ENCODE results near the gene TRIM24. TPM values are rescaled to one million over a fixed set of nuclear protein-coding genes. Genes with fewer than 3 reads are reported as not detected.

Gene TRIM24
- total and polyA plus RNA-seq, 3 donors from 2014 or later, result 38.7 to 63.2 (median 55.9) TPM

- TF ChIP-seq POLR2A (IDR thresholded peaks at IDR 0.05) (no peak), CTCF (IDR thresholded peaks at IDR 0.05) (no peak)
- WGBS, 2 donors, result 74 to 92% methylated on average over 3 of the region's 3 CpGs
- H3K27me3 ChIP-seq, result no peaks in the 10 kb centered on the region
- H3K4me3 ChIP-seq, result no peak overlapping the region
- no peaks in the 10 kb centered on the region for H3K9me3 ChIP-seq
- H3K27ac ChIP-seq, result no peak overlapping the region
- H3K36me3 ChIP-seq (ENCODE audit: low read depth, missing control alignments), result no peaks in the 10 kb centered on the region
- intact Hi-C loops (cut with DNase I; ENCODE audit: low total_unique reads), result no loop called here
- DNase-seq, result no peak
- no peaks in the 10 kb centered on the region for H3K4me1 ChIP-seq
Measured at GRCh38 chr7:138455609-138456008, 4.5 kb upstream of the TRIM24 start.

GRCh38 chr7:138456220-138456619 is 3.8 kb upstream of the TRIM24 start:
- Histone ChIP-seq H3K27ac (no peak overlapping the region), H3K9me3 (no peaks in the 10 kb centered on the region), H3K4me3 (no peak overlapping the region), H3K36me3 (ENCODE audit: low read depth, missing control alignments) (no peaks in the 10 kb centered on the region), H3K4me1 (no peaks in the 10 kb centered on the region), H3K27me3 (no peaks in the 10 kb centered on the region)
- TF ChIP-seq CTCF (IDR thresholded peaks at IDR 0.05) (no peak), POLR2A (IDR thresholded peaks at IDR 0.05) (no peak)
- 88 to 90% methylated on average over 4 of the region's 4 CpGs for WGBS, 2 donors
- intact Hi-C loops (cut with DNase I; ENCODE audit: low total_unique reads), result no loop called here
- DNase-seq, result no peak

DNA sequence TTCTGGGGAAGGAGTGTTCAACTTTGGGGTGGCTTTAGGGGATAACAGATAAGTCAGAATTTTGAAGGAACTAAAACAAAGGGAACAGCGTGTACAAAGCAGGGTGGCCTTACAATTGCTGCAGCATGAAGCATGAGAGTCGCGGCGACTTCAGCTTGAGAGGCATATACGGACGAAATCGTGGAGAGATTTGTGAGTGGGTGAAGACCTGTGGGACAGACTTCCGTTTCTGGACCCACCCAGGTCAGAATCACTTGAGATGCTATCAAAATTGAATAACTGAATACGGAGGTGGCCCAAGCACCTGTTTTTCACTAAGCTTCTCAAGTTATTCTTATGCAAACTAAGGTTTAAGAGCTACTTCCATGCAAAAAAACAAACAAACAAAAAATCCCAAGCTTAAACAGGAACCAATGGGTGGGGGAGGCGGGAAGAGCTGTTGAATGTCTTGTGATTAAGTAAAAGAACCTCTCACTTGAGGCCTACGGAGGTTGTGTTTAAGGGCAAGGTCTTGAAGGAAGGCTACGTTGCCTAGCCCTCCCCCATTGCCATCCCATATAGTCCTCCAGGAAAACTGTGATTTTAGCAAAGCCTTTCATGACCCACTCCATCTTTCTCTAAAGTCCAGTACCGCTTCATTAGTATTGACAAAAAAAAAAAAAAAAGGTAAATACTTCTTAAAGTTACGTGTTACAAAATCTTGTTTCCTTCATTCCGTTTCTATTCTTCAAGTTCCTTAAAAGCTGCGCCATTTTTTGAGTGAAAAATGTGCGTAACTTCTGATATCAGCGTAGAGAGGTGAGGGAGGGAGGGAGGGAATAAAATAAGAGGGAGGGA is 1.3 kb upstream of the TRIM24 start:
- TF ChIP-seq POLR2A (IDR thresholded peaks at IDR 0.05), result no peak
- WGBS, 2 donors, result 40 to 46% methylated on average over 18 of the region's 18 CpGs
- peaks cover 3% of the 10 kb centered on the region for H3K4me1 ChIP-seq
- intact Hi-C loops (cut with DNase I; ENCODE audit: low total_unique reads), result no loop called here
- peak overlapping the region; percentile 9 to 88 for H3K4me3 ChIP-seq
- H3K36me3 ChIP-seq (ENCODE audit: low read depth, missing control alignments), result no peaks in the 10 kb centered on the region
- no peak overlapping the region for H3K27ac ChIP-seq
- H3K9me3 ChIP-seq, result no peaks in the 10 kb centered on the region
- H3K27me3 ChIP-seq, result no peaks in the 10 kb centered on the region
- DNase-seq, result no peak

DNA sequence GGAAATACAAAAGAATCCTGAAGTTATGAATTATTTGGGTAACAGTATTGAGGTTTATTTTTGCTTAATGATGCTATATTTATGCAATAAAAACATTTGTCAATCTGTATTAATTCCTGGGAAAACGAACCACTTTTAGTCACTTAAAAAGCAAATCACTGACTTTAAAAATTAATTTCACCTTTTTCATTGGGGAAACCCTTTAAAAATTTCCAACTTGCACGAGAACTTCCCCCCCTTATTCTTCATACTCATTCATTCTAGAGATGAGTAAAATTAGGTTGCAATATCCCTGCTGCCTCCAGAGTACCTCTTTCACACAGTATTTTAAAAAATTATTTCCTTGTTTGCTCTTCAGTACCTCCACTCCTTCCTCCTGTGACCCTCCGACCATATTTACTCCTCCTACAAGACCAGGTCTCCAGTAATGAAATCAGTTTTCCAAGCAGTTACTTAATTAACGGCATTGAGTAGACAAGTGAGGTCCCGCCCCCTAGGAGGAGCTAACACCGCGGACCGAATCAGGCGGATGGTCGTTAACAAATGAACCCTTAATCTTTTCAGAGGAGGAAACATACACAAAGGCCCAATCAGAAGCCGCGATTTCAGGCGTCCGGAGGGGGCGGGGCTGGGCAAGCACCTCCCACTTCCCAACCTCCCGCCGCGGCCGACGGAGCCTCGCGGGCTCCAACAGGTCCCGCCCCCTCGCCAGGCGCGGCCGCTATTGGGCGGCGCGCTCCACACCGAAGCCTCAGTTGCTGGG is 465 bp upstream of the TRIM24 start:
- Histone ChIP-seq H3K4me3 (peak overlapping the region; percentile 16 to 88), H3K4me1 (peaks cover 3% of the 10 kb centered on the region), H3K9me3 (no peaks in the 10 kb centered on the region), H3K27me3 (no peaks in the 10 kb centered on the region), H3K27ac (peak overlapping the region in 1 of 2 donors; percentile 85), H3K36me3 (ENCODE audit: low read depth, missing control alignments) (no peaks in the 10 kb centered on the region)
- 0 to 3% methylated on average over 15 to 31 of the region's 31 CpGs for WGBS, 2 donors
- intact Hi-C loops (cut with DNase I; ENCODE audit: low total_unique reads), result no loop called here
- DNase-seq, result peak; percentile 99
- TF ChIP-seq CTCF (IDR thresholded peaks at IDR 0.05) (peak in 2 of 3 experiments; percentile 45 to 52), POLR2A (IDR thresholded peaks at IDR 0.05) (no peak)

All from testis (tissue), 3 donors.